HCT116 (cell line): ENCODE data around the gene KLRG1. TPM values are rescaled to one million over a fixed set of nuclear protein-coding genes. Genes with fewer than 3 reads are reported as not detected.

Experiments
- ATAC-seq: fragments of 200-7000 bp; cut with Tn5 transposase; 2 replicates; pipeline ENCODE4 v1.9.1; 2020; ENCODE audit warnings: mild to moderate bottlenecking, moderate library complexity
- BruUV-seq: library from RNA; stranded (reverse); fragments of 400-500 nt; replicated peaks from 2 replicates; lab custom pipeline; 2021; lab: Mats Ljungman, UMichigan
- CTCF ChIA-PET: fragments of 300-600 bp; sonication (Branson Sonifier 250); formaldehyde crosslinking; loops from one replicate; lab custom pipeline; 2021; ENCODE audit warnings: antibody characterized with exemption; lab: Charles Lee
- POLR2A ChIA-PET: fragments of 300-600, 350-600 bp; sonication (Branson Sonifier 250); formaldehyde crosslinking; loops from one replicate; lab custom pipeline; 2021; ENCODE audit warnings: antibody characterized with exemption; lab: Charles Lee
- RAD21 ChIA-PET, 2 experiments: fragments of 300-600 bp; sonication (Branson Sonifier 250); formaldehyde crosslinking; loops; one replicate each; lab custom pipeline; 2023; ENCODE audit warnings: low total read pairs in 2 of 2; ENCODE audit not compliant: uncharacterized antibody in 2 of 2, unreplicated experiment in 2 of 2, low non-redundant PET in 1 of 2; lab: Charles Lee
- DNase-seq: peaks from one replicate; pipeline ENCODE4 v3.0.0-alpha.2; 2010; ENCODE audit warnings: low read depth, low spot score
- H2AFZ ChIP-seq: fragments of 200-600 bp; shearing (Covaris generic), sonication (generic); 2 replicates; pipeline ENCODE4 v1.6.1; 2017; ENCODE audit warnings: low read depth, mixed run types, mixed read lengths, antibody characterized with exemption, low read length; ENCODE audit not compliant: poor library complexity, severe bottlenecking
- H3K27ac ChIP-seq: 2 replicates; pipeline ENCODE4 v1.5.1; 2012; ENCODE audit warnings: low read depth, low read length
- H3K27me3 ChIP-seq: fragments of 200-600 bp; sonication (generic); 2 replicates; pipeline ENCODE4 v1.6.1; 2016; ENCODE audit warnings: mixed run types, low read length, mixed read lengths; ENCODE audit not compliant: insufficient read depth
- H3K36me3 ChIP-seq, 2 experiments: fragments of 200-500 bp in 1 of 2; fragments of 200-600 bp in 1 of 2; sonication (Bioruptor generic) in 1 of 2; sonication (generic) in 1 of 2; 2 replicates each; pipeline versions ENCODE4 v1.5.1 to v1.6.1; 2014 to 2016; ENCODE audit warnings: low read length in 2 of 2, inconsistent platforms in 1 of 2, mixed read lengths in 1 of 2, mixed run types in 1 of 2; ENCODE audit not compliant: insufficient read depth in 2 of 2, control insufficient read depth in 1 of 2
- H3K4me1 ChIP-seq, 2 experiments: fragments of 200-600 bp in 1 of 2; sonication (generic) in 1 of 2; 2 replicates each; pipeline versions ENCODE4 v1.5.1 to v1.6.1; 2012 to 2017; ENCODE audit warnings: low read length in 2 of 2, inconsistent platforms in 1 of 2, mild to moderate bottlenecking in 1 of 2, mixed read lengths in 1 of 2, mixed run types in 1 of 2, moderate library complexity in 1 of 2; ENCODE audit not compliant: insufficient read depth in 2 of 2, control insufficient read depth in 1 of 2
- H3K4me2 ChIP-seq: fragments of 200-600 bp; sonication (generic); 2 replicates; pipeline ENCODE4 v1.6.1; 2017; ENCODE audit warnings: mixed run types, low read length, mixed read lengths
- H3K4me3 ChIP-seq, 2 experiments: fragments of 200-600 bp in 1 of 2; sonication (generic) in 1 of 2; replicated peaks in 1 of 2; 2 replicates each; pipeline ENCODE4 v1.5.1; 2011 to 2016; ENCODE audit warnings: low read length in 2 of 2, control low read depth in 1 of 2, low read depth in 1 of 2, mild to moderate bottlenecking in 1 of 2, mixed read lengths in 1 of 2, mixed run types in 1 of 2
- H3K79me2 ChIP-seq: fragments of 200-600 bp; sonication (generic); 2 replicates; pipeline ENCODE4 v1.6.1; 2017; ENCODE audit warnings: mild to moderate bottlenecking, mixed run types, low read length, moderate library complexity, mixed read lengths; ENCODE audit not compliant: insufficient read depth
- H3K9ac ChIP-seq: fragments of 200-600 bp; sonication (generic); 2 replicates; pipeline ENCODE4 v1.6.1; 2016; ENCODE audit warnings: low read length, mixed read lengths
- H3K9me2 ChIP-seq: fragments of 200-600 bp; sonication (generic), shearing (Covaris generic); 2 replicates; pipeline ENCODE4 v1.6.1; 2017; ENCODE audit warnings: mixed run types, mild to moderate bottlenecking, moderate library complexity; ENCODE audit not compliant: insufficient read depth
- H3K9me3 ChIP-seq, 2 experiments: fragments of 200-500 bp in 1 of 2; fragments of 200-600 bp in 1 of 2; sonication (Bioruptor generic) in 1 of 2; sonication (generic) in 1 of 2; 2 replicates each; pipeline ENCODE4 v1.6.1; 2014 to 2017; ENCODE audit warnings: low read length in 2 of 2, mixed read lengths in 2 of 2, inconsistent platforms in 1 of 2, low read depth in 1 of 2, mild to moderate bottlenecking in 1 of 2, mixed run types in 1 of 2, moderate library complexity in 1 of 2; ENCODE audit not compliant: control insufficient read depth in 1 of 2, insufficient read depth in 1 of 2
- H4K20me1 ChIP-seq: fragments of 200-600 bp; sonication (generic), shearing (Covaris generic); 2 replicates; pipeline ENCODE4 v1.6.1; 2017; ENCODE audit warnings: mixed run types, mild to moderate bottlenecking, moderate library complexity; ENCODE audit not compliant: insufficient read depth
- ELF1 ChIP-seq: IDR thresholded peaks from 2 replicates; pipeline ENCODE4 v1.6.1; 2012; ENCODE audit warnings: low read depth, borderline replicate concordance
- REST ChIP-seq: IDR thresholded peaks from 2 replicates; pipeline ENCODE4 v1.6.1; 2012; ENCODE audit warnings: low read depth
- SIN3A ChIP-seq: IDR thresholded peaks from 2 replicates; pipeline ENCODE4 v1.6.1; 2012; ENCODE audit warnings: low read depth
- ZBTB33 ChIP-seq: IDR thresholded peaks from 2 replicates; pipeline ENCODE4 v1.6.1; 2011; ENCODE audit warnings: mild to moderate bottlenecking, low read length, moderate library complexity; ENCODE audit not compliant: insufficient replicate concordance; ENCODE audit errors: extremely low read depth
- ZFX ChIP-seq: fragments of 450-650 bp; IDR thresholded peaks from 2 replicates; pipeline ENCODE4 v1.6.1; 2017
- intact Hi-C: fragments of 100-400 bp; cut with micrococcal nuclease; formaldehyde crosslinking; loops from 2 replicates; pipeline ENCODE4 v1.10.0; 2022
- total RNA-seq: library from RNA; stranded (reverse); gene quantifications from one replicate; pipeline ENCODE4 v1.2.1, GENCODE V29; 2021; ENCODE audit not compliant: unreplicated experiment

Gene KLRG1
- total RNA-seq, 1 experiment from 2014 or later, result 1.5 TPM

DNA sequence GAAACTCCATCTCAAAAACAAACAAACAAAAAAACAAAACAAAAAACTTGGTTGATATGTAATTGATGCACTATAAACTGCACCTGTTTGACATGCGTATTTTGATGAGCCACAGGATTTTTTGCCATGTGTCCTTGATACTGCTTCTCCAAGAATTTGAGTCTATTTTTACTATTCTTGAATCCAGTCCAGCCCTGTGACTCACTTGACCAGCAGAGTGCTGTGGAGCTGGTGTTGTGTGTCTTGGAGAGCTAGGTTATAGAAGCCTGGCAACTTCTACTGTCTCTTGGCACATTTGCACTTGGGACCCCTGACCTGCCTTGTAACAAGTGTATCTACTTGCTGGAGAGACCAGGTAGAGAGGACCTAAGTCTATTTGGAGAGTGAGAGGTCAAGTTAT, 52.0 kb downstream of the KLRG1 start (continued):
- no peak for TF ChIP-seq REST
- no peak for TF ChIP-seq ZBTB33

DNA sequence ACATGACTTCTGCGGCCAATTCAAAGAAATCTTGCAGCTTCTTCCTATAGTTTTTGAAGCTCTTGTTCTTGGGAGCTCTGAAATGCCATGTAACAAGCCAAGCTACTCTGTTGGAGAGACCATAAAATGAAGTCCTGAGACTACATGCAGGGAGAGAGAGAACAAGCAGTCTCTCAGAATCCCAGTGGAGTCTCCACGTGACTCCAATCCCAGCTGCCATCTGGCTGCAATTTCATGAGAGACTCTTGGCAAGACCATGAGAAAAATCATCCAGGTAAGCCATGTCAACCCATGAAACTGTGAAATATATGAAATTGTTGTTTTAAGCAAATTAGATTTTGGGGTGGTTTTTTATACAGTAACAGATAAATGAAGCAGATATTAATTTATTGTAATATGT, 54.4 kb downstream of the KLRG1 start:
- intact Hi-C loops, result no loop called here

More for the DNA sequence above, 54.4 kb downstream of the KLRG1 start:
- POLR2A ChIA-PET, result no interaction called here
- RAD21 ChIA-PET, result interaction anchor here in 1 of 2 experiments (0.6 kb wide), 1 partner anchor 387 kb away, joined by 3 read pairs; no protein-coding TSS in a partner anchor
- Histone ChIP-seq H3K9me2 (no peaks in the 10 kb centered on the region), H3K9ac (no peak overlapping the region), H3K27ac (no peak overlapping the region), H3K79me2 (no peaks in the 10 kb centered on the region), H4K20me1 (no peaks in the 10 kb centered on the region), H3K9me3 (no peaks in the 10 kb centered on the region), H3K4me2 (no peak overlapping the region), H3K4me3 (no peak overlapping the region), H3K36me3 (no peaks in the 10 kb centered on the region), H3K27me3 (0 out of 2 replicates have a peak, but pooled peaks cover 4% of the 10 kb centered on the region), H3K4me1 (no peaks in the 10 kb centered on the region), H2AFZ (no peak overlapping the region)
- DNase-seq (no peak), ATAC-seq (no peak)
- TF ChIP-seq ELF1 (no peak), SIN3A (no peak), ZFX (no peak)
- CTCF ChIA-PET, result interaction anchor here (1.2 kb wide), 1 partner anchor 386 kb away, joined by 3 read pairs; no protein-coding TSS in a partner anchor
- BruUV-seq, result no TSS peak
